SK-N-MC (cell line): Measurements from ENCODE around the gene RTN4R.
"Not testable (repeated sequence)": the region's sequence is repeated elsewhere in the genome, so short reads cannot be mapped to it uniquely, and the experiment has no call there.

ENCODE experiments used
- EZH2 ChIP-seq: fragments of 200-600 bp; sonication (generic); IDR thresholded peaks from one replicate; pipeline ENCODE4 v1.6.1; 2017; ENCODE audit warnings: antibody characterized with exemption
- POLR2AphosphoS5 ChIP-seq: IDR thresholded peaks from 2 replicates; pipeline ENCODE4 v1.6.1; 2012; ENCODE audit warnings: mild to moderate bottlenecking, low read depth, low read length, borderline replicate concordance

- not testable (repeated sequence) for TF ChIP-seq POLR2AphosphoS5, EZH2
Observed at GRCh38 chr22:20286312-20286660, 18.2 kb upstream of the RTN4R start.
